HepG2 (cell line): ENCODE results near the gene MAPK11. TPM values are rescaled to one million over a fixed set of nuclear protein-coding genes. Genes with fewer than 3 reads are reported as not detected.

Experiments
- AGO2 ChIP-seq: fragments of 200-400 bp; formaldehyde crosslinking; optimal IDR thresholded peaks from 2 replicates; pipeline ENCODE3; 2017; ENCODE audit warnings: mild to moderate bottlenecking, low read depth, low read length, moderate library complexity
- FOXA3 ChIP-seq: IDR thresholded peaks from 2 replicates; pipeline ENCODE4 v1.6.1; 2016; ENCODE audit warnings: missing genetic modification reagents, missing compliant biosample characterization
- HDAC2 ChIP-seq: sonication (generic); formaldehyde crosslinking; IDR thresholded peaks from 2 replicates; pipeline ENCODE4 v1.4.0; 2020; ENCODE audit warnings: missing genetic modification reagents
- HNRNPL ChIP-seq: fragments of 200-400 bp; formaldehyde crosslinking; IDR thresholded peaks from 2 replicates; pipeline ENCODE4 v1.6.1; 2017; ENCODE audit warnings: mild to moderate bottlenecking, low read depth, low read length
- KDM6A ChIP-seq: IDR thresholded peaks from 2 replicates; pipeline ENCODE4 v1.6.1; 2016; ENCODE audit warnings: low read depth
- MED8 ChIP-seq: sonication (generic); formaldehyde crosslinking; IDR thresholded peaks from 2 replicates; pipeline ENCODE4 v1.8.1; 2023; ENCODE audit warnings: mild to moderate bottlenecking, missing genetic modification reagents; ENCODE audit not compliant: insufficient replicate concordance
- RAD21 ChIP-seq: fragments of 450-650 bp; formaldehyde crosslinking; IDR thresholded peaks from 2 replicates; pipeline ENCODE4 v1.5.0; 2020; ENCODE audit warnings: mild to moderate bottlenecking
- ZMAT3 ChIP-seq: sonication (generic); formaldehyde crosslinking; conservative IDR thresholded peaks from 2 replicates; pipeline ENCODE4 v1.7.0; 2021; ENCODE audit warnings: missing genetic modification reagents
- ZNF160 ChIP-seq: sonication (generic); formaldehyde crosslinking; IDR thresholded peaks from 2 replicates; pipeline ENCODE4 v1.8.0; 2022; ENCODE audit warnings: mild to moderate bottlenecking, inconsistent platforms, missing genetic modification reagents
- ZNF383 ChIP-seq: sonication (generic); formaldehyde crosslinking; IDR thresholded peaks from 2 replicates; pipeline ENCODE4 v1.4.0; 2020; ENCODE audit warnings: missing genetic modification reagents, mild to moderate bottlenecking, borderline replicate concordance
- ZNF792 ChIP-seq: IDR thresholded peaks from 2 replicates; pipeline ENCODE4 v1.6.1; 2016
- polyA plus RNA-seq, 8 experiments: library from polyadenylated mRNA; depleted of rRNA in 3 of 8; stranded (reverse) in 7 of 8; unstranded in 1 of 8; fragments of >200 nt; fragmentation: Illumina TruSeq in 4 of 8; extraction: Trizol in 4 of 8; gene quantifications; 2 replicates each; pipeline versions ENCODE4 v1.2.1 to v1.2.3, GENCODE V29; 2011 to 2016; ENCODE audit warnings: low read depth in 4 of 8, missing spikeins in 1 of 8, mixed read lengths in 1 of 8; ENCODE audit not compliant: insufficient read depth in 1 of 8
- total RNA-seq, 5 experiments: library from RNA; depleted of rRNA; stranded (reverse); fragments of >200 nt; fragmentation: Illumina TruSeq; extraction: Trizol; gene quantifications; 2 replicates each; pipeline ENCODE4 v1.2.3, GENCODE V29; 2016; ENCODE audit warnings: low read depth in 1 of 5
- TF ChIP-seq, protein P1 (sequence below): IDR thresholded peaks from 2 replicates; pipeline ENCODE4 v1.6.1; 2018; ENCODE audit warnings: missing genetic modification reagents
- TF ChIP-seq, protein P2 (sequence below): sonication (generic); formaldehyde crosslinking; IDR thresholded peaks from 2 replicates; pipeline ENCODE4 v1.4.0; 2020; ENCODE audit warnings: mild to moderate bottlenecking, missing genetic modification reagents
- TF ChIP-seq, protein P3 (sequence below): IDR thresholded peaks from 2 replicates; pipeline ENCODE4 v1.6.1; 2016; ENCODE audit warnings: missing genetic modification reagents, missing compliant biosample characterization
- TF ChIP-seq, protein P4 (sequence below): sonication (generic); formaldehyde crosslinking; conservative IDR thresholded peaks from 2 replicates; pipeline ENCODE4 v1.4.0; 2020; ENCODE audit warnings: missing genetic modification reagents
- TF ChIP-seq, protein P5 (sequence below): sonication (generic); formaldehyde crosslinking; IDR thresholded peaks from one replicate; pipeline ENCODE4 v1.5.1; 2020; ENCODE audit warnings: mild to moderate bottlenecking, missing genetic modification reagents; ENCODE audit errors: not compliant biosample characterization

MAPK11 gene
- total and polyA plus RNA-seq, 2 of the 13 experiments (the other 11 are each of a cell fraction or from before 2014, with no cell fraction given), result 0.15 to 0.17 TPM

DNA sequence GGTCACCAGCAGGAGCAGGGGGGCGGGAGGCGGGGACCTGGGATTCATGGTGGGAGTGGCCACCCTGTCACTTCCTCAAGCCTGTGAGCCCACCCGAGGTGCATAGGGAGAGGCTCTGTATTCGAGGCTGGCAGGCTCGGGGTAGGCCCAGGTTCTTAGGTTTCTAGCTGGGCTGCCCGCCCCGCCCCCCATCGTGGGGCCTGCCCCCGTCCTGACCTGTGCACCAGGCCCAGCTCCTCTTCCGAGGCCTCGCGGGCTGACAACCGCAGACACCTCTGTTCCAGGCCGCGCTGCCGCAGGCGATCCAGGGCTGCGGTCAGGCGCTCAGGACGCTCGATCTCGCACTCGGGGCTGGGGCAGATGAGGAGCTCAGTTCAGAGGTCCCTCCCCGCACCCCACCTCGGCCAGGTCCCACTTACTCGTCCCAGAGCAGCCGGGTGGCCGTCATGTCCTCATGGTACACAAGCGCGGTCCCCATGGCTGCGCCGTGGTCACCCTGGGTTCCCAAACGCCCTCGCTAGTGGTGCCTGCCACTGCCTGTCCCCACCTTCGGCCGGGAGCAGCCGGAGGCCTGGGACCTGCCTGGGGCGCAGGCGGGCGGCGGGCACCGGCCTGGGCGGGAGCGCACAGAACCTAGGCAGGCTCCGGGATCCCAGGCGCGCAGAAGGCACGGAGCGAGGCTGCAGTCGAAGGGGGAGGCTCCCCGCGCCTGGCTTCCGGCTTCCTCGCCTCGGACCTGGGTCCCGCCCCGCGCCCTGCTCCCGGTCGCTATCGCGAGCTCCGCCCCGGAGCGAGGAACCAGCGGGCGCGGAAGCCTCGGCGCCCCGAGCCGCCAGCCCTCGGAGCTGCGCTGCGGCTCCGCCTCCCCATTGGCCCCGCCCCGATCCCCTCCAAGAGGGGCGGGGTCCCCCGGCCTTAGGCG, 19.4 kb downstream of the MAPK11 start, which contains the start of gene HDAC10 (continued):
- TF ChIP-seq, protein P1, sequence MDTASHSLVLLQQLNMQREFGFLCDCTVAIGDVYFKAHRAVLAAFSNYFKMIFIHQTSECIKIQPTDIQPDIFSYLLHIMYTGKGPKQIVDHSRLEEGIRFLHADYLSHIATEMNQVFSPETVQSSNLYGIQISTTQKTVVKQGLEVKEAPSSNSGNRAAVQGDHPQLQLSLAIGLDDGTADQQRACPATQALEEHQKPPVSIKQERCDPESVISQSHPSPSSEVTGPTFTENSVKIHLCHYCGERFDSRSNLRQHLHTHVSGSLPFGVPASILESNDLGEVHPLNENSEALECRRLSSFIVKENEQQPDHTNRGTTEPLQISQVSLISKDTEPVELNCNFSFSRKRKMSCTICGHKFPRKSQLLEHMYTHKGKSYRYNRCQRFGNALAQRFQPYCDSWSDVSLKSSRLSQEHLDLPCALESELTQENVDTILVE (CRISPR knock-in tag), result no peak
- TF ChIP-seq ZNF160 (CRISPR knock-in tag) (peak; percentile 9; the same call in 1 of the 2 replicates), FOXA3 (CRISPR knock-in tag) (no peak), ZNF383 (CRISPR knock-in tag) (no peak), MED8 (CRISPR knock-in tag) (no peak), HDAC2 (CRISPR knock-in tag) (peak; percentile 6; the same call in 1 of the 2 replicates), RAD21 (peak; percentile 60), HNRNPL (no peak), KDM6A (CRISPR knock-in tag) (no peak), ZNF792 (CRISPR knock-in tag) (no peak), AGO2 (peak; percentile 74), ZMAT3 (CRISPR knock-in tag) (no peak)
- TF ChIP-seq, protein P2, sequence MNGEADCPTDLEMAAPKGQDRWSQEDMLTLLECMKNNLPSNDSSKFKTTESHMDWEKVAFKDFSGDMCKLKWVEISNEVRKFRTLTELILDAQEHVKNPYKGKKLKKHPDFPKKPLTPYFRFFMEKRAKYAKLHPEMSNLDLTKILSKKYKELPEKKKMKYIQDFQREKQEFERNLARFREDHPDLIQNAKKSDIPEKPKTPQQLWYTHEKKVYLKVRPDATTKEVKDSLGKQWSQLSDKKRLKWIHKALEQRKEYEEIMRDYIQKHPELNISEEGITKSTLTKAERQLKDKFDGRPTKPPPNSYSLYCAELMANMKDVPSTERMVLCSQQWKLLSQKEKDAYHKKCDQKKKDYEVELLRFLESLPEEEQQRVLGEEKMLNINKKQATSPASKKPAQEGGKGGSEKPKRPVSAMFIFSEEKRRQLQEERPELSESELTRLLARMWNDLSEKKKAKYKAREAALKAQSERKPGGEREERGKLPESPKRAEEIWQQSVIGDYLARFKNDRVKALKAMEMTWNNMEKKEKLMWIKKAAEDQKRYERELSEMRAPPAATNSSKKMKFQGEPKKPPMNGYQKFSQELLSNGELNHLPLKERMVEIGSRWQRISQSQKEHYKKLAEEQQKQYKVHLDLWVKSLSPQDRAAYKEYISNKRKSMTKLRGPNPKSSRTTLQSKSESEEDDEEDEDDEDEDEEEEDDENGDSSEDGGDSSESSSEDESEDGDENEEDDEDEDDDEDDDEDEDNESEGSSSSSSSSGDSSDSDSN (CRISPR knock-in tag), result peak; percentile 84
- TF ChIP-seq, protein P3, sequence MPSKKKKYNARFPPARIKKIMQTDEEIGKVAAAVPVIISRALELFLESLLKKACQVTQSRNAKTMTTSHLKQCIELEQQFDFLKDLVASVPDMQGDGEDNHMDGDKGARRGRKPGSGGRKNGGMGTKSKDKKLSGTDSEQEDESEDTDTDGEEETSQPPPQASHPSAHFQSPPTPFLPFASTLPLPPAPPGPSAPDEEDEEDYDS (CRISPR knock-in tag), result no peak; the same call in 1 of the 2 replicates
- TF ChIP-seq, protein P4, sequence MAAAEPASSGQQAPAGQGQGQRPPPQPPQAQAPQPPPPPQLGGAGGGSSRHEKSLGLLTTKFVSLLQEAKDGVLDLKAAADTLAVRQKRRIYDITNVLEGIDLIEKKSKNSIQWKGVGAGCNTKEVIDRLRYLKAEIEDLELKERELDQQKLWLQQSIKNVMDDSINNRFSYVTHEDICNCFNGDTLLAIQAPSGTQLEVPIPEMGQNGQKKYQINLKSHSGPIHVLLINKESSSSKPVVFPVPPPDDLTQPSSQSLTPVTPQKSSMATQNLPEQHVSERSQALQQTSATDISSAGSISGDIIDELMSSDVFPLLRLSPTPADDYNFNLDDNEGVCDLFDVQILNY (CRISPR knock-in tag), result 0 out of 2 replicates have a peak, but pooled peaks have one; percentile 27
- TF ChIP-seq, protein P5, sequence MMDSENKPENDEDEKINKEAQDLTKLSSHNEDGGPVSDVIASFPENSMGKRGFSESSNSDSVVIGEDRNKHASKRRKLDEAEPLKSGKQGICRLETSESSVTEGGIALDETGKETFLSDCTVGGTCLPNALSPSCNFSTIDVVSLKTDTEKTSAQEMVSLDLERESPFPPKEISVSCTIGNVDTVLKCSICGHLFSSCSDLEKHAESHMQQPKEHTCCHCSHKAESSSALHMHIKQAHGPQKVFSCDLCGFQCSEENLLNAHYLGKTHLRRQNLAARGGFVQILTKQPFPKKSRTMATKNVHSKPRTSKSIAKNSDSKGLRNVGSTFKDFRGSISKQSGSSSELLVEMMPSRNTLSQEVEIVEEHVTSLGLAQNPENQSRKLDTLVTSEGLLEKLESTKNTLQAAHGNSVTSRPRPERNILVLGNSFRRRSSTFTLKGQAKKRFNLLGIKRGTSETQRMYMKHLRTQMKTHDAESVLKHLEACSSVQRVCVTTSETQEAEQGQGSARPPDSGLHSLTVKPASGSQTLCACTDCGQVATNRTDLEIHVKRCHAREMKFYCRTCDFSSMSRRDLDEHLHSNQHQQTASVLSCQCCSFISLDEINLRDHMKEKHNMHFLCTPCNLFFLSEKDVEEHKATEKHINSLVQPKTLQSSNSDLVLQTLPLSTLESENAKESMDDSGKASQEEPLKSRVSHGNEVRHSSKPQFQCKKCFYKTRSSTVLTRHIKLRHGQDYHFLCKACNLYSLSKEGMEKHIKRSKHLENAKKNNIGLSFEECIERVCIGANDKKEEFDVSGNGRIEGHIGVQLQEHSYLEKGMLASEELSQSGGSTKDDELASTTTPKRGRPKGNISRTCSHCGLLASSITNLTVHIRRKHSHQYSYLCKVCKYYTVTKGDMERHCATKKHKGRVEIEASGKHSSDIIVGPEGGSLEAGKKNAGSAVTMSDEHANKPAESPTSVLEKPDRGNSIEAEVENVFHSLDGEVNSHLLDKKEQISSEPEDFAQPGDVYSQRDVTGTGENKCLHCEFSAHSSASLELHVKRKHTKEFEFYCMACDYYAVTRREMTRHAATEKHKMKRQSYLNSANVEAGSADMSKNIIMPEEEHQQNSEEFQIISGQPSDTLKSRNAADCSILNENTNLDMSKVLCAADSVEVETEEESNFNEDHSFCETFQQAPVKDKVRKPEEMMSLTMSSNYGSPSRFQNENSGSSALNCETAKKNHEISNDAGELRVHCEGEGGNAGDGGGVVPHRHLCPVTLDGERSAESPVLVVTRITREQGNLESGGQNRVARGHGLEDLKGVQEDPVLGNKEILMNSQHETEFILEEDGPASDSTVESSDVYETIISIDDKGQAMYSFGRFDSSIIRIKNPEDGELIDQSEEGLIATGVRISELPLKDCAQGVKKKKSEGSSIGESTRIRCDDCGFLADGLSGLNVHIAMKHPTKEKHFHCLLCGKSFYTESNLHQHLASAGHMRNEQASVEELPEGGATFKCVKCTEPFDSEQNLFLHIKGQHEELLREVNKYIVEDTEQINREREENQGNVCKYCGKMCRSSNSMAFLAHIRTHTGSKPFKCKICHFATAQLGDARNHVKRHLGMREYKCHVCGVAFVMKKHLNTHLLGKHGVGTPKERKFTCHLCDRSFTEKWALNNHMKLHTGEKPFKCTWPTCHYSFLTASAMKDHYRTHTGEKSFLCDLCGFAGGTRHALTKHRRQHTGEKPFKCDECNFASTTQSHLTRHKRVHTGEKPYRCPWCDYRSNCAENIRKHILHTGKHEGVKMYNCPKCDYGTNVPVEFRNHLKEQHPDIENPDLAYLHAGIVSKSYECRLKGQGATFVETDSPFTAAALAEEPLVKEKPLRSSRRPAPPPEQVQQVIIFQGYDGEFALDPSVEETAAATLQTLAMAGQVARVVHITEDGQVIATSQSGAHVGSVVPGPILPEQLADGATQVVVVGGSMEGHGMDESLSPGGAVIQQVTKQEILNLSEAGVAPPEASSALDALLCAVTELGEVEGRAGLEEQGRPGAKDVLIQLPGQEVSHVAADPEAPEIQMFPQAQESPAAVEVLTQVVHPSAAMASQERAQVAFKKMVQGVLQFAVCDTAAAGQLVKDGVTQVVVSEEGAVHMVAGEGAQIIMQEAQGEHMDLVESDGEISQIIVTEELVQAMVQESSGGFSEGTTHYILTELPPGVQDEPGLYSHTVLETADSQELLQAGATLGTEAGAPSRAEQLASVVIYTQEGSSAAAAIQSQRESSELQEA (CRISPR knock-in tag), result no peak
